Measurements from ENCODE around the gene FGF18. TPM values are rescaled to one million over a fixed set of nuclear protein-coding genes. Genes with fewer than 3 reads are reported as not detected.
"Not testable (repeated sequence)": the region's sequence is repeated elsewhere in the genome, so short reads cannot be mapped to it uniquely, and the experiment has no call there.

Gene FGF18
- total RNA-seq, 1 experiment from 2014 or later: 1.1 TPM

- DNase-seq (ENCODE audit: low spot score): no peak
Observed at GRCh38 chr5:171400169-171400568, 19.3 kb upstream of the FGF18 start.

DNA sequence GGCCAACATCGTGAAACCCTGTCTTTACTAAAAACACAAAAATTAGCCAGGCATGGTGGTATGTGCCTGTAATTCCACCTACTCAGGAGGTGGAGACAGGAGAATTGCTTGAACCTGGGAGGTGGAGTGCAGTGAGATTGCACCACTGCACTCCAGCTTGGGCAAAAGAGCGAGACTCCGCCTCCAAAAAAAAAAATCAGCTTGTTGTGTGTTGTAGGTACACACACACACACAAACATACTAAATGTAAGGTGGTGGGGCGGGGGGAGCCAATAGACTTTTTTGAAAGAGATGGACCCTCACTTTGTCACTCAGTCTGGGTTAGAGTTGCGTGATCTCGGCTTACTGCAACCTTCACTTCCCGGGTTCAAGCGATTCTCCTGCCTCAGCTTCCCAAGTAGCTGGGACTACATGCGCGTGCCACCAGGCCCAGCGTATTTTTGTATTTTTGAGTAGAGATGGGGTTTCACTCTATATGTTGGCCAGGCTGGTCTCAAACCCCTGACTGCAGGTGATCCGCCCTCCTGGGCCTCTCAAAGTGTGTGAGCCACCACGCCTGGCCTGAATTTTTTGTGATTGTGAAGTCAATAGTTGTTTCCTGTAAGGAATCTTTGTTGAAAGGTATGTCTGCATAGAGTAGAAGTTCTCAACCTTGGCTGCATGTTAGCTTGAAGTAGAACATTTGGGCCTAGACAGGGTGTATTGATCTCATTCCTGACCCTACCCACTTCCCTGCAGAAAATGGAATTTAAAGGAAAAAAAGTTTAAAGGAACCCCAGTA lies 18.1 kb upstream of the FGF18 start:
- no peak for DNase-seq (ENCODE audit: low spot score)

DNA sequence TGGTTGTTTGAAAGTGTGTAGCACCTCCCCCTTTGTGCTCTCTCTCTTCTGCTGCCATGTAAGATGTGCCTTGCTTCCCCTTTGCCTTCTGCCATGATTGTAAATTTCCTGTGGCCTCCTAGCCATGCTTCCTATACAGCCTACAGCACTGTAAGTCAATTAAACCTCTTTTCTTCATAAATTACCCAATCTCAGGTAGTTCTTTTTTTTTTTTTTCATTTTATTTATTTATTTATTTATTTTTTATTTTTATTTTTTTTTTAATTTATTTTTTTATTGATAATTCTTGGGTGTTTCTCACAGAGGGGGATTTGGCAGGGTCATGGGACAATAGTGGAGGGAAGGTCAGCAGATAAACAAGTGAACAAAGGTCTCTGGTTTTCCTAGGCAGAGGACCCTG lies 16.7 kb upstream of the FGF18 start:
- DNase-seq (ENCODE audit: low spot score): not testable (repeated sequence)

GRCh38 chr5:171405615-171406014 lies 13.8 kb upstream of the FGF18 start:
- DNase-seq (ENCODE audit: low spot score): peak; percentile 38

GRCh38 chr5:171407234-171407633 lies 12.2 kb upstream of the FGF18 start:
- DNase-seq (ENCODE audit: low spot score): no peak

- DNase-seq (ENCODE audit: low spot score): no peak
Observed at GRCh38 chr5:171409164-171410136, 10.0 kb upstream of the FGF18 start.

GRCh38 chr5:171410181-171410580 lies 9.3 kb upstream of the FGF18 start:
- DNase-seq (ENCODE audit: low spot score): no peak

- DNase-seq (ENCODE audit: low spot score): no peak
Observed at GRCh38 chr5:171412186-171412585, 7.3 kb upstream of the FGF18 start.

GRCh38 chr5:171413153-171413910 lies 6.1 kb upstream of the FGF18 start:
- no peak for DNase-seq (ENCODE audit: low spot score)

DNA sequence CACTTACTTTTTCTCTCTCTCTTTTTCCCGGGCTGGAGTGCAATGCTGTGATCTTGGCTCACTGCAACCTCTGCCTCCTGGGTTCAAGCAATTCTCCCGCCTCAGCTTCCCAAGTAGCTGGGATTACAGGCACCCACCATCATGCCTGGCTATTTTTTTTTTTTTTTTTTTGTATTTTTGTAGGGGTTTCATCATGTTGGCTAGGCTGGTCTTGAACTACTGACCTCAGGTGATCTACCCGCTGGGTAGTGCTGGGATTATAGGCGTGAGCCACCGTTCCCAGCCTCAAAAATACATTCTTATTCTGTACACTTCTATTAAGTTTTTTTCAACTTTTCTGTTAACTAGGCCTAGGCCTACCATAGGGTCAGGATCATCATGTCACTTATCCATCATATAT lies 5.5 kb upstream of the FGF18 start:
- not testable (repeated sequence) for DNase-seq (ENCODE audit: low spot score)

DNA sequence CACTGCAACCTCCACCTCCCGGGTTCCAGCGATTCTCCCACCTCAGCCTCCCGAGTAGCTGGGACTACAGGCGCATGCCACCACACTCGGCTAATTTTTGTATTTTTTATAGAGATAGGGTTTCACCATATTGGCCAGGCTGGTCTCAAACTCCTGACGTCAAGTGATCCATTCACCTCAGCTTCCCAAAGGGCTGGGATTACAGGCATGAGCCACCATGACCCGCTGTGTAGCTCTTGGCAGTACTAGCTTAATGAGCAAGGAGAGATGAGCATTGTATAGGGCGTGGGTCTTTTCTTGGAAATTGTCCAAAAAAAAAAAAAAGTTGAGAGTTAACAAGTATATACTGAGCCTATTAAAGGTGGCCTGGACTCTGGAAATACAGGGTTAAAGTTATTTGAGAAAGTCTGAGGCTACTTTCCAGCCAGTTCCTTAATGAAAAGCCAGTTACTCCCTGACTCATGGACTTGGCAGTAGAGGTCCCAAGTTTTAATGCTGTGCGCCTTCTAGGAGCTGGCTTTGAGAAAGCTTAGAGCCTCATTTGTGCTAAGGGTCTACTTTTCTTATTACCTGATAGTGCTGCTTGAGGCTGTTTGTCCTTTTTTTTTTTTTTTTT lies 4.2 kb upstream of the FGF18 start:
- no peak for DNase-seq (ENCODE audit: low spot score)

- DNase-seq (ENCODE audit: low spot score): no peak
Observed at GRCh38 chr5:171416160-171417049, 3.0 kb upstream of the FGF18 start.

DNA sequence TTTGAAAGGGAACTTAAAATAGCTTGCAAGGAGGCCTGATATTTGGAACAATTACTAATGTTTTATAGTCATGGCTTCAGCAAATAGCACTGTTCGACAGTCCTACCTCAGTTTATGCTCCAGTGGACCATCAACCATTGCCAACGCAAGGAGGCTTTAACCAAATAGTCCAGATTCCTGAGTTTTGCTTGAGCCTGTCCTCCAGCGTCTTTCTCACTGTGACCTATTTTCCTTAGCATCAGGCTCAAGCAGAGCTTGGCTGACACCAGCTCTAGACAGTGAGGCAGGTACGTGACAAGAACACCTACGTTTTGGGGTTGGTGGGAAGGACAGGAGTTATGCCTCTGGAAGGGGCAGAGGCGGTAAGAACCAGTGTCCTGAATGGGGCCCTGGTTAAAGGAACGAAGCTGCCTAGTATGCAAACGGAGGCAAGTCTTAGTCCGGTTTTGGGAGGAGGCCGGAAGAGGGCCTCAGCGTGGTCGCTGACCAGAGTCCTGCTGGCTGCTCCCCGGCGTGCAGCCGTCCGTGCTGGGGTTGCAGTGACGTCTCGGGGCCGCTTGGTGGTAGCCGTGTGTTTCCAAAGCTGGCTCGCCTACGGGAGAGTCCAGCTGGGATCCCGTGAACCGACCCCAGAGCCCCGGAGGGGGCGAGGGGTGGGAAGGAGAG lies 998 bp upstream of the FGF18 start:
- no peak for DNase-seq (ENCODE audit: low spot score)

- no peak for DNase-seq (ENCODE audit: low spot score)
Observed at GRCh38 chr5:171419688-171420430, 412 bp downstream of the FGF18 start.

DNA sequence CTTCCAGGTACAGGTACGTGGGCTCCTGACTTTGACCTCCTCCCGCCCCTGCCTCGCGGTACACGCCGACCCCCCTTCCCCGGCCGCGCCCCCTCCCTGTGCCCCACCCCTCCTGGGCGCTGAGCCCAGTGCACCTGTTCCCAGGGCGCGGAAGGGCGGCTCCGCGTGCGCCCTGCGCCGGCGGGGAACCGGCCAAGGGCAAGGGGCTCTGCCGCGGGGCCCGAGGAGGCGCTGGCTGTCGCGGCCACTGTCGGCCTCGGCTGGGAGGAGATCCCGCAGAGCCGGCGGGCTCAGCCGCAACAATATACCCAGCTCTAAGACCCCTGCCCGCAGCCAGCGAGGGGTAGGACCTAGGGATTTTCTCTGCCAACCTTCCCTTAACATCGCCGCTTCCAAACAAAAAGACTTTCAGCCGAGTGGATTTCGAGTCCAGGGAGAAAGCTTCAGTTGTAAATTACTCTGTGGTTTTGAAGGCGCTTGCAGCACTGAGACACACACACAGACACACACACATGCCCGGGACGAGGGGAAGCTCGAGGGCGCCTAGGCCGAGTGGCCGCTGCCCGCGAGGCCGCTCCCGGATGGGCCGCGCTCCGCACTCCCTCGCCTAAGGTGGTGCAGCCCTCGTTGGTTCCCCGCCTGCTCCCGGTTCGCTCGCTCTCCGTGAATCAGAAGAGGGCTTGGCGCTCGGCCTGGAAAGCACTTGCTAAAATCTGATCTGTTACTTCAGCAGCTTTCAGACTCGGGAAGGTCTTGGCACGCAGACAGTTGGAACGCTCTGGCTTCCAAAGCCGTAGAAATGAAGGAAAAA lies 1.2 kb downstream of the FGF18 start:
- DNase-seq (ENCODE audit: low spot score): peak; percentile 31

DNA sequence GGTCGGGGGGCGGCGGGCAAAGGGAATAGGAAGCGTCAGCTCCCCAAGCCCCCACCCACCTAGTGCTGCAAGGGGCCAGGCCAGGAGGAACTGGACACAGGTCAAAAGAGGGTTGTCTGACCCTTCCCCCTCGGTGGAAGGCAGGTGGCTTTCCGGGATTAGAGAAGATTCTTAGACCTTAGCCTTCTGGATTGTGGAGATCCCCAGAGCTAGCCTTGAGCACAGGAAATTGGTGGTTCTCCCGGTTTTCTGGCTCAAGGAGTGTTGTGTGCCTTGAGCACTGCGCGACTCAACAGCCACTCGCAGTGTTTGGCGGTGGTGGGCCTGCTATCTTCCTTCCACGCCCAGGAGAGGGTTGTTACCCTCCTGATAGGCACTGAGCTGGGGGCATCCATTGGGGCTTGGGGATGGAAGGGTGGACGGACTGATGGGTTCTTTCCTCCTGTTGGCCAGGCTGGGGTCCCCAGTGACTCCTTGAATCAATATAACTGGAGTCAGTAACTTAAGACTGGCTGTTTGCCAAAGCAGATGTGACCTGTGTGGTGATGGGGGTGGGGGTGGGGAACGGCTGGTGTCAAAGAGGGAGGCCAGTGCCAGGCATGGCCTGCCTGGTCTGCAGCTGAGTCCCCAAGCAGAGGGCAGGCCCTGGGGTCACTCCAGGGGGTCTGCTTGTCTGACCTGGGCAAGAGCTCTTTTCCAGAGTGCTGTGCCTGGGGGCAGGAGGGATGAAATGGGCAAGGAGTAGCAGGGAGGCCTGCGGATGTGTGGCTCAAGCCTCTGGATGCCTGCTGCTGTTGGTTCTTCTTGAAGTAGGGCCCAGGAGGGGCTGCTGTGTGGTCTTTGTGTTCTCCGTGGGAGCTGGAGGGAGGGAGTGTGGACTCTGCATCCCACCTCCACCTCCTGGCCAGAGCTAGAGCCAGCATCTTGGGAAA lies 2.1 kb downstream of the FGF18 start:
- no peak for DNase-seq (ENCODE audit: low spot score)

- DNase-seq (ENCODE audit: low spot score): no peak
Observed at GRCh38 chr5:171422495-171422894, 3.0 kb downstream of the FGF18 start.

Data from A172 (cell line).